HEK293 (cell line): ENCODE data around the gene ERO1B.

Experiments used
- CTCF ChIA-PET: fragments of 350-600 bp; formaldehyde crosslinking; extraction: SDS; loops from one replicate; lab custom pipeline; 2021; ENCODE audit warnings: antibody characterized with exemption; lab: Yijun Ruan, JAX
- POLR2A ChIA-PET: fragments of 300-600 bp; formaldehyde crosslinking; extraction: SDS; loops from one replicate; lab custom pipeline; 2020; ENCODE audit warnings: antibody characterized with exemption, inconsistent platforms; lab: Yijun Ruan, JAX
- H3K27ac ChIP-seq: fragments of 200-500 bp; sonication (Bioruptor generic); 2 replicates; pipeline ENCODE4 v1.5.1; 2014; ENCODE audit warnings: low read depth, low read length, control low read depth, inconsistent platforms; ENCODE audit errors: extremely low read depth
- H3K36me3 ChIP-seq, 2 experiments: fragments of 200-500 bp in 1 of 2; sonication (Bioruptor generic) in 1 of 2; 1 replicate in 1 of 2; 2 replicates in 1 of 2; pipeline ENCODE4 v1.5.1; 2014 to 2017; ENCODE audit warnings: inconsistent platforms in 2 of 2, low read length in 2 of 2; ENCODE audit not compliant: control insufficient read depth in 2 of 2, insufficient read depth in 1 of 2
- H3K4me1 ChIP-seq: fragments of 200-500 bp; sonication (Bioruptor generic); 2 replicates; pipeline ENCODE4 v1.5.1; 2014; ENCODE audit warnings: mild to moderate bottlenecking, low read length, inconsistent platforms; ENCODE audit not compliant: control insufficient read depth, insufficient read depth
- H3K4me3 ChIP-seq: 2 replicates; pipeline ENCODE4 v1.5.1; 2011; ENCODE audit warnings: low read depth, mild to moderate bottlenecking, control low read depth, low read length, moderate library complexity
- H3K9me3 ChIP-seq: fragments of 200-500 bp; sonication (Bioruptor generic); 2 replicates; pipeline ENCODE4 v1.5.1; 2014; ENCODE audit warnings: low read depth, low read length, inconsistent platforms; ENCODE audit not compliant: control insufficient read depth, insufficient read depth
- FEZF1 ChIP-seq: fragments of 450-650 bp; formaldehyde crosslinking; IDR thresholded peaks from 2 replicates; pipeline ENCODE4 v1.5.1; 2016; ENCODE audit warnings: missing biosample characterization, missing genetic modification characterization
- KLF7 ChIP-seq: fragments of 450-650 bp; formaldehyde crosslinking; IDR thresholded peaks from 2 replicates; pipeline ENCODE4 v1.5.1; 2016; ENCODE audit warnings: missing biosample characterization, missing genetic modification characterization, borderline replicate concordance
- WT1 ChIP-seq: fragments of 450-650 bp; formaldehyde crosslinking; IDR thresholded peaks from 2 replicates; pipeline ENCODE4 v1.5.1; 2016; ENCODE audit warnings: missing biosample characterization, missing genetic modification characterization
- ZBTB48 ChIP-seq: fragments of 450-650 bp; formaldehyde crosslinking; IDR thresholded peaks from 2 replicates; pipeline ENCODE4 v1.5.1; 2016; ENCODE audit warnings: missing biosample characterization, missing genetic modification characterization
- ZNF121 ChIP-seq: fragments of 450-650 bp; formaldehyde crosslinking; IDR thresholded peaks from 2 replicates; pipeline ENCODE4 v1.5.1; 2016; ENCODE audit warnings: missing biosample characterization, missing genetic modification characterization
- ZNF175 ChIP-seq: fragments of 450-650 bp; formaldehyde crosslinking; IDR thresholded peaks from 2 replicates; pipeline ENCODE4 v1.5.1; 2016; ENCODE audit warnings: missing biosample characterization, missing genetic modification characterization
- ZNF18 ChIP-seq: fragments of 450-650 bp; formaldehyde crosslinking; IDR thresholded peaks from 2 replicates; pipeline ENCODE4 v1.5.1; 2016; ENCODE audit warnings: missing biosample characterization, missing genetic modification characterization
- ZNF239 ChIP-seq: fragments of 450-650 bp; formaldehyde crosslinking; IDR thresholded peaks from 2 replicates; pipeline ENCODE4 v1.5.1; 2016; ENCODE audit warnings: missing biosample characterization, missing genetic modification characterization
- ZNF473 ChIP-seq: fragments of 450-650 bp; formaldehyde crosslinking; IDR thresholded peaks from 2 replicates; pipeline ENCODE4 v1.5.1; 2017; ENCODE audit warnings: missing biosample characterization, missing genetic modification characterization
- ZNF510 ChIP-seq: fragments of 450-650 bp; formaldehyde crosslinking; IDR thresholded peaks from 2 replicates; pipeline ENCODE4 v1.5.1; 2018; ENCODE audit warnings: mild to moderate bottlenecking, missing genetic modification characterization, missing biosample characterization; ENCODE audit not compliant: insufficient replicate concordance
- ZNF555 ChIP-seq: fragments of 450-650 bp; formaldehyde crosslinking; conservative IDR thresholded peaks from 2 replicates; pipeline ENCODE4 v1.5.1; 2017; ENCODE audit warnings: missing biosample characterization, mild to moderate bottlenecking, missing genetic modification characterization, inconsistent platforms
- ZNF624 ChIP-seq: fragments of 450-650 bp; formaldehyde crosslinking; IDR thresholded peaks from 2 replicates; pipeline ENCODE4 v1.5.1; 2017; ENCODE audit warnings: missing biosample characterization, missing genetic modification characterization
- ZNF629 ChIP-seq: fragments of 450-650 bp; formaldehyde crosslinking; IDR thresholded peaks from 2 replicates; pipeline ENCODE4 v1.5.1; 2017; ENCODE audit warnings: missing biosample characterization, missing genetic modification characterization
- TF ChIP-seq, protein P1 (sequence below): fragments of 450-650 bp; formaldehyde crosslinking; IDR thresholded peaks from 2 replicates; pipeline ENCODE4 v1.5.1; 2016; ENCODE audit warnings: missing biosample characterization, missing genetic modification characterization, borderline replicate concordance
- TF ChIP-seq, protein P2 (sequence below): fragments of 450-650 bp; formaldehyde crosslinking; IDR thresholded peaks from 2 replicates; pipeline ENCODE4 v1.5.1; 2017; ENCODE audit warnings: missing biosample characterization, missing genetic modification characterization
- TF ChIP-seq, protein P3 (sequence below): fragments of 450-650 bp; formaldehyde crosslinking; IDR thresholded peaks from 2 replicates; pipeline ENCODE4 v1.5.1; 2017; ENCODE audit warnings: missing biosample characterization, missing genetic modification characterization
- TF ChIP-seq, protein P4 (sequence below): fragments of 450-650 bp; formaldehyde crosslinking; IDR thresholded peaks from 2 replicates; pipeline ENCODE4 v1.5.1; 2016; ENCODE audit warnings: missing biosample characterization, missing genetic modification characterization

Gene ERO1B

DNA sequence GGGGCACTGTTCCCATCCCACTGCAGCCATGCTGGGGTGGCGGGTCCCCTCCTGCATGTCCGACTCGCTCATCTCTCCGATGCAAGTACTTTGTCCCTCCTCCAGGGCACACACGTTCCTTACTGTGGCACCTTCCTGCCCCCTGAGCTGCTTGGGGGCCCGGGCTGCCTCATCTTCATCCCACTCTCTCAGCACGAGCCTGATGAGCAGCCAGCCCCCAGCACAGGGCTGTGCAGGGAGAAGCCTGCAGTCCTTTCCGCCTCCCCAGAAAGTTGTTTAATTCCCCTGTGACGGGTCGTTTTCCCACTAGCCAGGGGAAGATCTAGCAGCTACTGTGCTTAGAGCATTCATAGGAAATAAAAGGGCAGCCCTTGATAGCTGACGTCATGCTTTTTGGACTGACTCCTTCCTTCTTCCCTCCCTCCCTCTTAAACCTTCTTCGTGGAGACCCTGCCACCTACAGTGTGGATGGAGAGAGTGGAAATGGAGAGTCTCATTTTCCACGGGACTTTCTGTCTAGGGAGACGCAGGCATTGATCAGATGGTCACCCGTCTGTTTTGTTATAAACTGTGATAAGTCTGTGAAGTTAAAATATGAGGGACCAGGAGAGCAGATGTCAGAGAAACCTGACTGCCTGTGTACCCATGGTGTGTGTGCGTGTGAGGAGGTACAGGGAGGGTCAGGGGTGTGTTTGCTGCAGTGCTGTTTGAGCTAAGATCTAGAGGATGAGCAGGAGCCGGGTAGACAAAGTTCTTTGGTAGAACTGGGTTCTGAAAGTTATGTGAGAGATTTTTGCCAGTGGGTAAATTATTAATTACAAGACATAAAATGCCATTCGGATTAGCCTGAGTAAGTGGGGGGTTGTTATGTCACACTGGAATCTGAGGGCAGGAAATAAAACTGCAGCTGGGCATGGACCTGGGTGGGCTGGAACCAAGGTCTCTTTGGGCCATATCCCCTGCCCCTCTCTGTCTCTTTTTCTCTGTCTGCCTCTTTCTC, 105.1 kb downstream of the ERO1B start (continued):
- TF ChIP-seq, protein P1, sequence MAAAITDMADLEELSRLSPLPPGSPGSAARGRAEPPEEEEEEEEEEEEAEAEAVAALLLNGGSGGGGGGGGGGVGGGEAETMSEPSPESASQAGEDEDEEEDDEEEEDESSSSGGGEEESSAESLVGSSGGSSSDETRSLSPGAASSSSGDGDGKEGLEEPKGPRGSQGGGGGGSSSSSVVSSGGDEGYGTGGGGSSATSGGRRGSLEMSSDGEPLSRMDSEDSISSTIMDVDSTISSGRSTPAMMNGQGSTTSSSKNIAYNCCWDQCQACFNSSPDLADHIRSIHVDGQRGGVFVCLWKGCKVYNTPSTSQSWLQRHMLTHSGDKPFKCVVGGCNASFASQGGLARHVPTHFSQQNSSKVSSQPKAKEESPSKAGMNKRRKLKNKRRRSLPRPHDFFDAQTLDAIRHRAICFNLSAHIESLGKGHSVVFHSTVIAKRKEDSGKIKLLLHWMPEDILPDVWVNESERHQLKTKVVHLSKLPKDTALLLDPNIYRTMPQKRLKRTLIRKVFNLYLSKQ (tag by site-specific recombination): no peak
- no peak for TF ChIP-seq ZNF624 (tag by site-specific recombination)

GRCh38 chr1:236175642-236176336, 106.0 kb downstream of the ERO1B start:
- Histone ChIP-seq H3K36me3 (peaks cover 14% of the 10 kb centered on the region in 2 experiments), H3K4me1 (no peaks in the 10 kb centered on the region), H3K27ac (no peak overlapping the region), H3K9me3 (no peaks in the 10 kb centered on the region), H3K4me3 (no peak overlapping the region)
- CTCF ChIA-PET: interaction anchor here (1.1 to 1.4 kb wide), 3 partner anchors 51 to 72 kb away, joined by 3 to 4 read pairs (median 4); no protein-coding TSS in a partner anchor
- POLR2A ChIA-PET: no interaction called here
- TF ChIP-seq, protein P2, sequence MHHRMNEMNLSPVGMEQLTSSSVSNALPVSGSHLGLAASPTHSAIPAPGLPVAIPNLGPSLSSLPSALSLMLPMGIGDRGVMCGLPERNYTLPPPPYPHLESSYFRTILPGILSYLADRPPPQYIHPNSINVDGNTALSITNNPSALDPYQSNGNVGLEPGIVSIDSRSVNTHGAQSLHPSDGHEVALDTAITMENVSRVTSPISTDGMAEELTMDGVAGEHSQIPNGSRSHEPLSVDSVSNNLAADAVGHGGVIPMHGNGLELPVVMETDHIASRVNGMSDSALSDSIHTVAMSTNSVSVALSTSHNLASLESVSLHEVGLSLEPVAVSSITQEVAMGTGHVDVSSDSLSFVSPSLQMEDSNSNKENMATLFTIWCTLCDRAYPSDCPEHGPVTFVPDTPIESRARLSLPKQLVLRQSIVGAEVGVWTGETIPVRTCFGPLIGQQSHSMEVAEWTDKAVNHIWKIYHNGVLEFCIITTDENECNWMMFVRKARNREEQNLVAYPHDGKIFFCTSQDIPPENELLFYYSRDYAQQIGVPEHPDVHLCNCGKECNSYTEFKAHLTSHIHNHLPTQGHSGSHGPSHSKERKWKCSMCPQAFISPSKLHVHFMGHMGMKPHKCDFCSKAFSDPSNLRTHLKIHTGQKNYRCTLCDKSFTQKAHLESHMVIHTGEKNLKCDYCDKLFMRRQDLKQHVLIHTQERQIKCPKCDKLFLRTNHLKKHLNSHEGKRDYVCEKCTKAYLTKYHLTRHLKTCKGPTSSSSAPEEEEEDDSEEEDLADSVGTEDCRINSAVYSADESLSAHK (tag by site-specific recombination): no peak
- TF ChIP-seq ZNF239 (no peak), ZBTB48 (no peak), ZNF629 (tag by site-specific recombination) (no peak), ZNF175 (tag by site-specific recombination) (no peak), ZNF121 (tag by site-specific recombination) (no peak), WT1 (tag by site-specific recombination) (no peak), ZNF473 (tag by site-specific recombination) (no peak), ZNF510 (tag by site-specific recombination) (no peak), FEZF1 (no peak), ZNF555 (no peak), ZNF18 (tag by site-specific recombination) (no peak), KLF7 (tag by site-specific recombination) (no peak)
- TF ChIP-seq, protein P3, sequence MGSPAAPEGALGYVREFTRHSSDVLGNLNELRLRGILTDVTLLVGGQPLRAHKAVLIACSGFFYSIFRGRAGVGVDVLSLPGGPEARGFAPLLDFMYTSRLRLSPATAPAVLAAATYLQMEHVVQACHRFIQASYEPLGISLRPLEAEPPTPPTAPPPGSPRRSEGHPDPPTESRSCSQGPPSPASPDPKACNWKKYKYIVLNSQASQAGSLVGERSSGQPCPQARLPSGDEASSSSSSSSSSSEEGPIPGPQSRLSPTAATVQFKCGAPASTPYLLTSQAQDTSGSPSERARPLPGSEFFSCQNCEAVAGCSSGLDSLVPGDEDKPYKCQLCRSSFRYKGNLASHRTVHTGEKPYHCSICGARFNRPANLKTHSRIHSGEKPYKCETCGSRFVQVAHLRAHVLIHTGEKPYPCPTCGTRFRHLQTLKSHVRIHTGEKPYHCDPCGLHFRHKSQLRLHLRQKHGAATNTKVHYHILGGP (tag by site-specific recombination): no peak
- TF ChIP-seq, protein P4, sequence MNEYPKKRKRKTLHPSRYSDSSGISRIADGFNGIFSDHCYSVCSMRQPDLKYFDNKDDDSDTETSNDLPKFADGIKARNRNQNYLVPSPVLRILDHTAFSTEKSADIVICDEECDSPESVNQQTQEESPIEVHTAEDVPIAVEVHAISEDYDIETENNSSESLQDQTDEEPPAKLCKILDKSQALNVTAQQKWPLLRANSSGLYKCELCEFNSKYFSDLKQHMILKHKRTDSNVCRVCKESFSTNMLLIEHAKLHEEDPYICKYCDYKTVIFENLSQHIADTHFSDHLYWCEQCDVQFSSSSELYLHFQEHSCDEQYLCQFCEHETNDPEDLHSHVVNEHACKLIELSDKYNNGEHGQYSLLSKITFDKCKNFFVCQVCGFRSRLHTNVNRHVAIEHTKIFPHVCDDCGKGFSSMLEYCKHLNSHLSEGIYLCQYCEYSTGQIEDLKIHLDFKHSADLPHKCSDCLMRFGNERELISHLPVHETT (tag by site-specific recombination): no peak
